ENCODE data around the gene HES1.

The HES1 gene

DNA sequence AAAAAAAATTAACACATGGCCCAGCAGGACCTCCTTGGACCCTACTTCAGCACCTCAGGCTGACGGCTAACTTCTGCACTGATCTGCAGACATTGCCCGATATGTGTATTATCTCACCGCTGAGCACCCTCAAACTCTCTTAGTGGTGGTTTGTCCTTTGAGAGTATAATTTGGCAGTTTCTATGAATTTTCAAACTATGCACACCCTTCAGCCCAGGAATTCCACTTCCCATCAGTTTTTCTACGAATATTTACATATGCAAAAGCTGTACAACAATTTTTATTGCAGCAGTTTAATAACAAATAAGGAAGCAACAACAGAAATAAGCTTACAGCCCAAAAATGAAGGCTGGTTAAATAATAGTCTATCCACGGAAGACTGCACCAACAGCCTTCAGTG is 44.6 kb downstream of the HES1 start:
- no peak overlapping the region for H3K4me3 ChIP-seq (ENCODE audit: low read length)
- TF ChIP-seq, protein P1, sequence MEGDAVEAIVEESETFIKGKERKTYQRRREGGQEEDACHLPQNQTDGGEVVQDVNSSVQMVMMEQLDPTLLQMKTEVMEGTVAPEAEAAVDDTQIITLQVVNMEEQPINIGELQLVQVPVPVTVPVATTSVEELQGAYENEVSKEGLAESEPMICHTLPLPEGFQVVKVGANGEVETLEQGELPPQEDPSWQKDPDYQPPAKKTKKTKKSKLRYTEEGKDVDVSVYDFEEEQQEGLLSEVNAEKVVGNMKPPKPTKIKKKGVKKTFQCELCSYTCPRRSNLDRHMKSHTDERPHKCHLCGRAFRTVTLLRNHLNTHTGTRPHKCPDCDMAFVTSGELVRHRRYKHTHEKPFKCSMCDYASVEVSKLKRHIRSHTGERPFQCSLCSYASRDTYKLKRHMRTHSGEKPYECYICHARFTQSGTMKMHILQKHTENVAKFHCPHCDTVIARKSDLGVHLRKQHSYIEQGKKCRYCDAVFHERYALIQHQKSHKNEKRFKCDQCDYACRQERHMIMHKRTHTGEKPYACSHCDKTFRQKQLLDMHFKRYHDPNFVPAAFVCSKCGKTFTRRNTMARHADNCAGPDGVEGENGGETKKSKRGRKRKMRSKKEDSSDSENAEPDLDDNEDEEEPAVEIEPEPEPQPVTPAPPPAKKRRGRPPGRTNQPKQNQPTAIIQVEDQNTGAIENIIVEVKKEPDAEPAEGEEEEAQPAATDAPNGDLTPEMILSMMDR (conservative IDR thresholded peaks at IDR 0.05; ENCODE audit: low read length), result no peak
- DNase-seq (ENCODE audit: low read depth), result no peak

DNA sequence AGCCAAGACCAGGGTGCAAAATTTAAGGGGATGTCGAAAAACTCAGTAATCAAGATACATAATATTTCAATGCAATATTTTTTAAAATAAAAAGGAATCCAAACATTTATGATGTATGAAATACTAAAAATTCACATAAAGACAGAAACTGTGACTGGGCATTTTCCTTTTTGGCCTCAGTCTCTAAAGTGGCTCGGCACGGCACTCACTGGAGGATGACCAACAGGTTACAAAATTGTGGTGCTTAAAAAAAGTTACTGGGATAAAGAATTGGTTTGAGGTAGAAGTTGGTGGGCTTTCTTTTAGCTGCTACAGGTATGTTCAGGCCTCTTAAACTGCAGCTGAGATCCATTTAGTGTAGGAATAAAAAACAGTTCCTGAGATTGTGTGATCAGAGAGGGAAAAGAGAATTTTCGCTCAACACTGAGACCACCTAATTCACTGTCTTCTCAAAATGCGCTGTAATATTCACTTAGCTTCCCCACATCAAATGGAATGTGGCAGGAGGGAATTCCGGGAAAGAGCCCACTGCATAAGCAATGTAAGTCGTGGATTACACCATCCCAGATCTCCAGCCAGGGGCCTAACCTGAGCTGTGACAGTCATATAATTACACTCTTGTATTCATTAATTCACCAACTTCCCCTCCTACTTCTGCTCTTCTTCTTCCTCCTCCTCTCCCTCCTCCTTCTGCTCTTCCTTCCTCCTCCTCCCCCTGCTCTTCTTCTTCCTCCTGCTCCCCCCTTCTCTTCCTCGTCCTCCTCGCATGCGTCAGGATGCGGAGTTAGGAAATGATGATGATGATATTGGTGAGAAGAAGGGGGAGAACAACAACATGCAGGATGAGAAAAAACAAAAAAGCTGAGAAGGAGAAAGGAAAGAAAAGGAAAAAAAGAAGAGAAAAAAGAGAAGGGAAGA is 45.9 kb downstream of the HES1 start:
- TF ChIP-seq, protein P1 (conservative IDR thresholded peaks at IDR 0.05; ENCODE audit: low read length), result no peak
- no peak for DNase-seq (ENCODE audit: low read depth)
- no peak overlapping the region for H3K4me3 ChIP-seq (ENCODE audit: low read length)

- no peak overlapping the region for H3K4me3 ChIP-seq (ENCODE audit: low read length)
- DNase-seq (ENCODE audit: low read depth), result no peak
- TF ChIP-seq, protein P1 (conservative IDR thresholded peaks at IDR 0.05; ENCODE audit: low read length), result no peak
These were observed 47.3 kb downstream of the HES1 start for GRCh38 chr3:194183271-194183670.

DNA sequence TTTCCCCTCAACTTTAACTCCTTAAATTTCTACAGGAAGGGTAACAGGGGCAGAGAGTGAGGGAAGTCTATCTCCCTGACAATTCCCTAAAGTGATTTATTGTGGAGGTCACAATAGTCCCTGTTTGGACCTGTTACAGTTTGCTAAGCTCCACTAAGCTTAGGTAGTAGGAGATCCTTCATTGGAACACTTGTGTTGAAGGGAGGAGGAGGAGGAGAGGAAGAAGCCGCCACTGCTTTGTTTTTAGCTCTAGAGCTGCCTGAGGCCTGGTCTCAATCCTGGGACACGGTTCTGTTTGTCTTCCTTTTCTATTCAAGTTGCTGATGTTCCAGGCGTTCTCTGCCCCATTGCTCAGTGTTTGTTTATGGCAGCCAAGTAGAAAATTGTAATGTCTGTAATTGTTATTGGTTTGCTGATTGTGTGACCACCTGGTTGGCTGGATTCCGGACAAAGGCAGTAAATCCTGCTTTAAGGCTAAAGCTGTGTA is 48.4 kb downstream of the HES1 start:
- no peak overlapping the region for H3K4me3 ChIP-seq (ENCODE audit: low read length)
- DNase-seq (ENCODE audit: low read depth), result no peak
- TF ChIP-seq, protein P1 (conservative IDR thresholded peaks at IDR 0.05; ENCODE audit: low read length), result no peak

DNA sequence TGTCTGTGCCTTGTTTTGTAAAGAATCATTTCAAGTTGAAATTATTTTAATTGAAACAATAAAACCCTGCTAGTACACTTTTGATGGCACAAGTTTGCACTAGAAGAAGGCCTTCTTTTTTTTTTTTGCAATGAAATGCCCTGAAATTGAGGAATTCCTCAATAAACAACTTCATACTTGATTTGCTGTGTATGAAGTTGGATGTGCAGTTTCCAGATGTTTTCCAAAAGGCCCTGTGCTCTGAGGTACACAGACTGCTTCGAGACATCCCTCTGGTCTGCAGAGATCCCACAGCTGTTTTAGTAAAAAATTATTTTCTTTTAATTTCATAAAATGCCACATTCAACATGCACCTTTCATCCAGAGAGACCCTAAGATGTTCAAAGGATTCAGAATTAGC is 48.9 kb downstream of the HES1 start:
- H3K4me3 ChIP-seq (ENCODE audit: low read length), result no peak overlapping the region
- DNase-seq (ENCODE audit: low read depth), result no peak
- TF ChIP-seq, protein P1 (conservative IDR thresholded peaks at IDR 0.05; ENCODE audit: low read length), result no peak

GRCh38 chr3:194185221-194185620 is 49.3 kb downstream of the HES1 start:
- DNase-seq (ENCODE audit: low read depth), result no peak
- TF ChIP-seq, protein P1 (conservative IDR thresholded peaks at IDR 0.05; ENCODE audit: low read length), result no peak
- H3K4me3 ChIP-seq (ENCODE audit: low read length), result no peak overlapping the region

All from AG10803 (cell line).